NOMO-1 treated with dmso at 0.1 percent for 144 hours (cell line): ENCODE data around the gene NEXMIF.
"Not testable (repeated sequence)": the region's sequence is repeated elsewhere in the genome, so short reads cannot be mapped to it uniquely, and the experiment has no call there.

ENCODE experiments used
- DNase-seq: peaks from one replicate; lab custom pipeline; 2025; ENCODE audit not compliant: unreplicated experiment; lab: John Stamatoyannopoulos, UW

Gene NEXMIF

DNA sequence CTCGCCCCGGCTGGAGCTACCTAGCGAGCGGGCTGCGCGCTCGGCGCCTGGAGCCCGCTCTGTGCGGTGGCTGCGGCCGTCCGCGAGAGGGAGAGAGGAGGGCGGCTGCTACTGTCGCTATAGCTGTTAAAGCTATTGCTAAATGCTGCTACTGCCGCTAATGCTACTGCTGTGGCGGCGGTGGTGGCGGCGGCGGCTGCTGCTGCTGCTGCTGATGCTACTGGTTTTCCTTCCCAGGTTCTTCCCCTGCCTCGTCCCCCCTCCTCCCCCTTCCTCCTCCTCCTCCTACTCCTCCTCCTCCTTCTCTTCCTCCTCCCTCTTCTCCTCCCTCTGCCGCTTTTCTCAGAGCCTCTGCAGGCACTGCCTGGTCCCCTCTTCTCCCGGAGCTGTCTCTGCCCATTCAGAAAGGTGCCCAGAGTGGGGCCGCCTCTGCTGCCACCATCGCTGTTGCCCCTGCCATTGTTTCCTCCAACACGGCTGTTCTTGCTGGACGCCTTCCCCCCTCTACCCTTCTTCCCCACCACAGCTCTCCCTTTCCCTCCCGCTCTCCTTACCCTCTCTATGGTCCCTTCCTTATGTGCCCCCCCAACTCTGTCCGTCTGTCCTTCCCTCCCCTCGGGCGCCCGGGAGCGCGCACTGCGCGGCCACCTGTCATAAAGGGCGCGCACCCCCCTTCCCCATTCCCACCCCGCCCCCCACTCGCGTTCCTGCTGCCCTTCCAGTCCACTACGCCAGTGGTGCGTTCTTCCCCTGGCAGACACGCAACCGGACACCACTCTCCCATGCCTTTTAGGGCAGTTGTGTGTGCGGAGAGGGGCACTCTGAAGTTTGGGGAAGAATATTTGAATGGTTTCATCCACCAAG, at the start of gene NEXMIF:
TSS of gene NEXMIF (minus strand) at position 228 of the 864 bp plus-strand sequence.
- no peak for DNase-seq

DNA sequence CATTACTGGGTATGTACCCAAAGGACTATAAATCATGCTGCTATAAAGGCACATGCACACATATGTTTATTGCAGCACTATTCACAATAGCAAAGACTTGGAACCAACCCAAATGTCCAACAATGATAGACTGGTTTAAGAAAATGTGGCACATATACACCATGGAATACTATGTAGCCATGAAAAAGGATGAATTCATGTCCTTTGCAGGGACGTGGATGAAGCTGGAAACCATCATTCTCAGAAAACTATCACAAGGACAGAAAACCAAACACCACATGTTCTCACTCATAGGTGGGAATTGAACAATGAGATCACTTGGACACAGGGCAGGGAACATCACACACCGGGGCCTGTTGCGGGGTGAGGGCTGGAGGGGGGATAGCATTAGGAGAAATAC, 36.7 kb upstream of the NEXMIF start:
- not testable (repeated sequence) for DNase-seq

DNA sequence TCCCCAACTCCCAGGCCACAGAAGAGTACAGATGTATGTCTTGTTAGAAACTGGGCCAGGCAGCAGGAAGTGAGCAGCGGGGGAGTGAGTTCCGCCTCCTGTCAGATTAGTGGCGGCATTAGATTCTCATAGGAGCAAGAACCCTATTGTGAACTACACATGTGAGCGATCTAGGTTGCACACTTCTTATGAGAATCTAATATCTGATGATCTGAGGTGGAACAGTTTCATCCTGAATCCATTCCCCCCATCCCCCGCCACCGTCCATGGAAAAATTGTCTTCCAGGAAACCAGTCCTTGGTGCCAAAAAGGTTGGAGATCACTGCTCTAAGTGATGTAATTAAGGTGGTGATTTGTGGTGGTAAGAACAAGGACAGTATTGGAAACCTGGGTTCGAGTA, 24.5 kb upstream of the NEXMIF start:
- DNase-seq = no peak

DNA sequence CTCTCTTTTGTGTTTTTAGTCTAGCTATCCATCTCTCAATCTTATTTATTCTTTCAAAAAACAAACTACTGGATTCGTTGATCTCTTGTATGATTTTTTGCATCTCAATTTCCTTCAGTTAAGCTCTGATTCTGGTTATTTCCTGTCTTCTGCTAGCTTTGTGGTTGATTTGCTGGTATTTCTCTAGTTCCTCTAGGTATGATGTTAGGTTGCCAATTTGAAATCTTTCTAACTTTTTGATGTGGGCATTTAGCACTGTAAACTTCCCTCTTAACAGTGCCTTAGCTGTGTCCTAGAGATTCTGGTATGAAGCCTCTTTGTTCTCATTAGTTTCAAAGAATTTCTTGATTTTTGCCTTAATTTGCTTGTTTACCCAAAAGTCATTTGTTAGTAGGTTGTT, 15.2 kb upstream of the NEXMIF start:
- no peak for DNase-seq

DNA sequence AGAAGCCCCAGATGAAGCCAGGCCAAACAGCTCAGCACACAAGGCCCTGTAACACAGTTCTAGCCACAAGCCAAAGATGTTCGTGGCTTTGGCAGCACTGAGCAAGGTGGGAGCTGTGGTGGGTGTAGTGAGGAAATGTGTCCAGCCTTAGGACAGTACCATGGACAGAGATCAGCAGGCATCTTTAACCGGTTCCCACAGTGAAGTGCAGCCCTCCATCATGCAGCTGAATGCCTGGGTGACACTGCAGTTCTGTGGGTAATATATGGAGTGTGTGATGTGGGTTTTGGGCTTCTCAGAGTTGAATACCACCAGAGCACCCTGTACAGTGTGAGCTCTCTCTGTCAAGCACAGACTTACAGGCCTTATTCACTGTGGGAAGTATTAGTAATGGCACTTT, 6.0 kb upstream of the NEXMIF start:
- DNase-seq = no peak

DNA sequence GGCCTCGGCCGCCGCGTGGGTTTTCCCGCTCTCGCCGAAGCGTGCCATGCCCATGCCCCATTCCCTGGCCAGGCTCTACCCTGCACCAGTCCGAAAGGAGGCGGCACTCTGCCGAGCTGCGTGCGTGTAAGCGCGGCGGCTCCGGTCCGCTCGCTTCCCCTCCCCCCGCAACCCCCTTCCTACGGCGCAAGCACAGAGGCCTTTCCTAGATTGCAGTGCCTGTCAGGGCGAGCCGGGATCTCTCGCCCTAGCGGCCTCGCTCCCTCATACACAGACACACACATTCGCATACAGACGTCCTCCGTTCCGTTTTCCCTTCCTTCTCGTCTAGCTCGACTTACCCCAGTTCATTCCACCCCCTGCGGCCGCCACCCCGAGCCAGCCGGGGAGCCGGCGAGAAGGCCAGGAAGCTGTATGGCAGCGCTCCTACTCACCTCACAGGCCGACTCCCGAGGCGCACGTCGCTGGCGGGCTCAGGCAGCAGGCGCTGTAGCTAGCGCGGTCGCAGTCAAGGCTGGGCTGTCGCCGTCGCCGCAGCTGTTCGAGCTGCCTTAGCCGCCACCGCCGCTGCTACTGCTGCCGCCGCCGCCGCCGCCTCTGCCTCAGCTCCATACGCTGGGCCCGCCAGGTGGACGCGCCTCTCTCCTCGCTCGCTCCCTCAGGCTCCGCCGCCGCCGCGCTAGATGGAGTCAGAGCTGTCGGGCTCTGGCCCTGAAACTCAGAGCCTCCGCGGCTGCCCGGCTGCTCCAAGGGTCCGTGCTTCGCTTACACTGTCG, 615 bp downstream of the NEXMIF start:
- no peak for DNase-seq

DNA sequence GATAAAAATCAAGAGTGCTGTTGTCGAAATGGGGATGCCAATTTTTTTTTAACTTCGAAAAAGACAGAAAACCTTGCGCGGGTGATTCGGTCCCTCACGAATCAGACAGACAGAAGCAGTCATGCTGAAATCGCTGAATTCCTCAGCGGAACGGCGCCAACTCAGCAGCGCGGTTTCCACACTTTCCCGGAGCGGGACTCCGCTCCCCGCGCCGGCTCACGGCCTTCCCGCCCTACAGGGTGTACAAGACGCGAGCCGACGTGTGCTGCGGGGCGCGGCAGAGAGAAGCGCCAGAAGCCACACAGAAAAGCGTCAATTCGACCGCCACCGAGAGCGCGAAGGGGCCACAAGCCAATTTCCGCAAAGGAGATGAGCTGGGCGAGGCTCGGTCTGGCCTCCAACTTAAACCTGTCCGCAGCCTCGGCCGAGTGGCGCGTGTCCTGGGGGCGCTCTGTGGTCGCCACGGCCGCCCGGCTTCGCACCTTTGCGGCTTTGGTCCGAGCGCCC, 1.3 kb downstream of the NEXMIF start:
- DNase-seq = no peak

DNA sequence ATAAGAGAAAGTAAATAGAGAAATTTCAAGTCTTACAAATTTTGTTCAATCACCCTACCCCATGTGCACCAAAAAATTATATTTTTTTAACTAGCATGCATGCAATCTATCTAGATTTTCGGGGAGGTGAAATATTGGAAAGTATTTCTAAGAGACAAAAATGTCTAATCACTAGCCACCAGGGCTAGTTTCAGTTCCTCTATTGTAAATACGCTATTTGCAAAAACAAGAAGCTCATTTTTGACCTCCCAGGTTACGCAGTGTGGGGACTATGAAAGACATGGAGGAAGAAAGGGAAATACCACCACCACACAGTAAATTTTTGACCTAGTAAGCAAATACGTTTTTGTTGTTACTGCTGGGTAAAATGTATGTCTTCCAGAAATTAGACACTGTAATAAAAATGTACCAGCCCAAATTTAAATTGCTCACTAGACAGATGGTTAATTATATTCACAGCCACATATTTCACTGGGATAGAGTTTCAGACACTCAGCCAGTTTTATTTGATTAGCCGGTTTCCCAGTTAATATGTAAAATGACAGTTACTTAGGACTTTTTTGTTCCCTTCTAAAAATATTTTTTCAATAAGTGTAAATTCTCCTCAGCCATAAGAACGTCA, 2.2 kb downstream of the NEXMIF start:
- DNase-seq = peak; percentile 18

DNA sequence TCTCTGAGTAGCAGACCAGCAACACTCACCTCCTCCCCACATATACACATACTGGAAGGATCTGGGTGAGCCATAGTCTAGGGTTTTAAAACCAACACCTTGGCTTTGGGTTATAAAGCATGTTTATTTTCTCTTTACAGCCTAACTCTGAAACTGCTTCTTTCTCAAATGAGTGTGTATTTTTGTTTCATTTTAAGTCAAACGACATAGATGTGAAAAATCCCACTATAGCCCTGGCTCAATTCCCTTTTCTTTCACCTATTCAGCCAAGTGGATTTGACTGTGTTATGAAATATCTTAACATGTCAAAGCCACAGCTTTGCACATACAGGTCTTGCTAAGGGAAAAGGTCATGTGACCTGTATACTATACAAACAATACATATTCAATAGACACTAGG, 13.8 kb downstream of the NEXMIF start:
- no peak for DNase-seq

DNA sequence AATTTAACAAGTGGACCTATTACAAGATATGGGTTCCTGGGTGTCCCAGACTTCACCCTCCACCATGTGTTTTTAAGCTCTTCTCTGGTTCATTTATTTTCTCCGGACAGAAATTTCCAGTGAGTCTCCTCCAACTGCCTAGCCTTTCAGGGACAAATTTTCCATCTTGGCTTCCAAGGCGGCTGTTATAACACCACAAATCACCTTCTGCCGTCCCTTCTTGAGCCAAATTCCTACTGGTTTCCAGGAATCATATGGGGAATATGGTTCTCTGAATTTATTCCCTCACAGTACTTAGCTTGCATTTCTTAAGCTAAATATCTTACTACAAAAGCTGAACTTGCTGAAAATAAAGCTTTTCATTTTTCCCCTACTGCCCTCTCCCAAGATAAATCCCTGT, 18.8 kb downstream of the NEXMIF start:
- DNase-seq = no peak

DNA sequence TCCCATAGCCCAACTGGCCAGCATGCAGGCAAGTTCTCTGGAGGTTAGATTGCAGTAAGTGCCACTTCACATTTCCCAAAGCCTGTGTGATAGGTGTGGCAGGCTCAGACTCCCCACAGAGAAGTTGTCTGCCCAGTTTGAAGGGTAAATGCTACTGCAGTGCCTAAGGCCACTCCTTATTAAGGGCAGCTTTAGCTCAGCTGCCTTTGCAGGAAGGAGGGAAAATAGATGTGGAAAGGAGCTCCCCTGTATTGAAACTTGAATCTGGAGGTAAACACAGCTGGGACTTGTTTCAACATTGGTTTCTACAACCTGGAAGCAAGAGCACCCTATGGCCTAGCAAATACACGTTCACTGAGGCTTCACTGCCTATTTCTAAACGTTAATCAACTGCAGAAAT, 22.4 kb downstream of the NEXMIF start:
- DNase-seq = no peak

DNA sequence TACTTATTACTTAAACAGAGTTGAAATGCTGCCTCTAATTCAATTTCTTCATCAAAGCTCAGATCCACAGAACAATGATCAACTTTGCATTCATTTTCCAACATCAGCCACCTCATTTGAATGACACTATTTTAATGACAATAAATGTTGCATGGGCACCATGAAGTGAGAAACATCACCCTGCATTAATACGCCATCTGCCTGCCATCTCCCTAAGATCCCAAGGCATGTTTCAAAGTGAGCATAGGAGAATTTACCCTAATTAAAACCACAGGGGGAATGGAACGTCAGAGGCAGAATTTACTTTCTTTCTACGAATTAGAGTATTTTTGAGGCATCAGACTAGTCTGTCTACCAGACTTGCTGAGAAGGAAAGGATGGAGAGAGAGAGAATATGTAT, 32.7 kb downstream of the NEXMIF start:
- no peak for DNase-seq

DNA sequence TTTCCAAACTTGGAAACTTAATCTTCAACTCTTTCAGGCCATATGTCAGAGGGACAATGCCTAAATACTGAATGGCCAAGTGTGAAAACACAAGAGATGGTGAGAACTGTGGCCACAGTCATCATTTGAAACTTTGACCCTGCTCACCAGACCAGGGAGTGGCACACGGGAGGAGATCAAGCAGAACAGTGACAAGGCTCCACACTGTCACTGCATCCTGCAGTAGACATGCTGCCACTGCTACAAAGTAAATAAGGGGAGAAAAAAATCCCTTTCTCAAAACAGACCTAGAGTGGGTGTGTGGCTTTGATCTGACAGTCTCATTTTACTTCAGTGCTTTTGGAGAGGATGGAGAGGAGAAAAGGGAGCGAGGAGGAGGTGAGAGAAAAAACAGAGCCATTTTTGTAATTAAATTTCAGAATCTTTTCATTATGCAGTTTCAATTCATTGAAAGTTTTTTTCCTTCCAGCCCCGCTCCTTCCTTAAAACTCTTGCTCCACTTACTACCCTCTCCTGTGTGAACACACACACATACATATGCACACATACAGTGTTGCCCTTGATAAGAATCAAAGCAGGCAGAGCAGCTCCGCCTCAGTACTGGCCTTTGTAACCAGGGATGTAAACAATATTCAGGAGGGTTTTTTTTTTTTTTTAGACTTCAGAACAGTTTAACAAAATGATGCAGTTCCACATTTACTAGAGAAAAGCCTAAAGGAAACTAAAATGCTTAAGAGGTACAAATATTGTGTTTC, 34.4 kb downstream of the NEXMIF start:
- no peak for DNase-seq

DNA sequence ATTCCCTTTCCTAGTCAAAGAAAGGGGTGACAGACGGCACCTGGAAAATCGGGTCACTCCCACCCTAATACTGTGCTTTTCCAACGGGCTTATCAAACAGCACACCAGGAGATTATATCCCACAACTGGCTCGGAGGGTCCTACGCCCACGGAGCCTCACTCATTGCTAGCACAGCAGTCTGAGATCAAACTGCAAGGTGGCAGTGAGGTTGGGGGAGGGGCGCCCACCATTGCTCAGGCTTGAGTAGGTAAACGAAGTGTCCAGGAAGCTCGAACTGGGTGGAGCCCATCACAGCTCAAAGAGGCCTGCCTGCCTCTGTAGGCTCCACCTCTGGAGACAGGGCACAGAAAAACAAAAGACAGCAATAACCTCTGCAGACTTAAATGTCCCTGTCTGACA, 42.9 kb downstream of the NEXMIF start:
- DNase-seq = not testable (repeated sequence)

DNA sequence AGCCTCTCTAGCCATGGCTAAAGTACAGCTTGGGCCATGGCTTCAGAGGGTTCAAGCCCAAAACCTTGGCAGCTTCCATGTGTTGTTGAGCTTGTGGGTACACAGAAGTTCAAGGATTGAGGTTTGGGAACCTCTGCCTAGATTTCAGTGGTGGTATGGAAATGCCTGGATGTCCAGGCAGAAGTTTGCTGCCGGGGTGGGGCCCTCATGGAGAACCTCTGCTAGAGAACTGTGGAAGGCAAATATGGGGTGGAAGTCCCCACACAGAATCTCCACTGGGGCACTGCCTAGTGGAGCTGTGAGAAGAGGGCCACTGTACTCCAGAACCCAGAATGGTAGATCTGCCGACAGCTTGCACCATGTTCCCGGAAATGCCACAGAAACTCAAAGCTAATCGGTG, 59.5 kb downstream of the NEXMIF start:
- no peak for DNase-seq

DNA sequence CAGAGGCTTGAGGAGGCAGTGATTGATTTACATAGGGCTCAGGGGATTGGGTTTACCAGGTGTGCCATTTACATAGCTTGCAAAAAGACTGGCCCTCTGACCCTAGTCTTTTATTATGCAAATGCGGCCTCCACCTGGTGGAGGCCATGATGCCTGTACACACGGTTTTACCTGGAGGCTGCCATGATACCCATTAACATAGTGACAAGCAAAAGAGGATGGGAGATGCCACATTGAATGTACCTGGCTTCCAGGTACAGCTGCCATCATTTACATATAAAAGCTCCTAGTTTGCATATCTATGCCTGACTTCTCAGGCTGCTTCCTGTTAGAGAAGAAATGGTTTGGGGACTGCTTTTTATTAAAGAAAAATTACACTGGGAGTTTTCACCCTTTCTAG, 72.0 kb downstream of the NEXMIF start:
- no peak for DNase-seq

DNA sequence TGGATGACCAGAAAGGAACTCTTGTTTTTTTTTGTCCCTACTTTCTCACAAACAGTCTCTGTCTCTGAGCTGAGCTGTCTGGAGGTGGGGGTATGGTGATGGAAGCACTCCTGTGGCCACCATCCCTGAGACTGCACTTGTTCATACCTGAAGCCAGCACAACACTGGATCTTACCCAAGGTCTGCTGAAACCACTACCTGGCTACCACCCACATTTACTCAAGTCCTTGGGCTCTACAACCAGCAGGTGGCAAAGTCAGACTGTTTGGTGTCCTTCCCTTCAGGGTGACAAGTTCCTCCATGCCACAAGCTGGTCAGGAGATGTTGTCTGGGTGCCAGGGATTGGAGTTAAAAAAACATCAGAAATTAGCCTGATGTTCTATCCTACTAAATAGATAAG, 89.7 kb downstream of the NEXMIF start:
- DNase-seq = no peak

DNA sequence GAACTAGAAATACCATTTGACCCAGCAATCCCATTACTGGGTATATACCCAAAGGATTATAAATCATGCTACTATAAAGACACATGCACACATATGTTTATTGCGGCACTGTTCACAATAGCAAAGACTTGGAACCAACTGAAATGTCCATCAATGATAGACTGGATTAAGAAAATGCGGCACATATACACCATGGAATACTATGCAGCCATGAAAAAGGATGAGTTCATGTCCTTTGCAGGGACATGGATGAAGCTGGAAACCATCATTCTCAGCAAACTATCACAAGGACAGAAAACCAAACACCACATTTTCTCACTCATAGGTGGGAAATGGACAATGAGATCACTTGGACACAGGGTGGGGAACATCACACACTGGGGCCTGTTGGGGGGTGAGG, 105.5 kb downstream of the NEXMIF start:
- not testable (repeated sequence) for DNase-seq

DNA sequence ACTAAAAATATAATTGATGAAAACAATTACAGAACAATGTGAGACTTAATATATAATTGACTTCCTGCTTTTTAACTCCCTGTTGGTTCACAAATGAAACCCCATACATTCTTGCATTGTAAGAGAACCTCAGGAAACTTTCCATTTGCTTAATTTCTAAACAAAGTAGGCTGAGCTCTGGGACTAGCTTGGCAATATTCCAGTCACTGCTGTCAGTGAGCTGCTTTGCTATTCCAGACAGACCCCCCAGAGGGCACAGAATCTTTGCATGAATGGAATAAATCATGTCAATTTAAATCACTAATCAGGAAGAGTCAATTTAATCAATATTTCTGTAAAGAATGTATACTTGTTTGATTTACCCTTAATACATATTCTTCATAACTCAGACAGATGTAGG, 110.6 kb downstream of the NEXMIF start:
- no peak for DNase-seq

DNA sequence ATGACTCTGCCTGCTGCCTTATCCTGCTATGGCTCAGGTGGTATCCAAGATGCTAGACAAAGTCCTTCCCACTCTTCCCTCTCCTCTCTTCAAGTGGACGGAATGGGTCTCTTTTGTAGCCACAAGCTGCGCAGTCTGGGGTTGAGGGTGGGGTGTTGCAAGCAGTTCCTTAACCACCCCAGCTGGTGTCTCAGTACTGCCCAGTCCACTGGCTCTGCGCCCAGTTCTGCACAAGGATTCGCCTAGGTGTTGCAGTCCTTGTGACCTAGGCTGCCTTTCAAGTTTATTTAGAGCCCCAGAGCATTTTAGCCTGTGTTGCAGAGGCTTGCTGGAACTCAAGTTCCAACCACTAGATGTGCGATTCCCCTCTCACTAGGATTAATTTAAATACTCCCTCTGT, 120.7 kb downstream of the NEXMIF start:
- DNase-seq = no peak

DNA sequence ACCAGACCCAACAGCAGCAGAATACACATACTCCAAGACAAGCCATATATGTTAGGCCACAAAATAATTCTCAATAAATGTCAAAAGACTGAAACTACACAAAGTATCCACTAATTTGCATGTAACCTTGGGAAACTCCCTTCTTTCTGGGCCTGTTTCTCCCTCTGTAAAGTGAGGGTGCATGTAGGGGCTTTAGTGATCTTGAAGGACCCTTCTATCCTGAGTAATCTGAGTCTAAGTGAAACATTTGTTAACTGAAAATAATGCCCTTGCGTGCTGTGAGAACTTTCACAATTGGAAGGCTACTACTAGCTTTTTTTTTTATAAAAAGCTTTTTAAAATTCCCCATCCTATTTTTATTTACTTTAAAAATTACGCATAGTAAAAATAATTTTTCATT, 125.2 kb downstream of the NEXMIF start:
- DNase-seq = no peak
